Uterus (tissue), 2 donors: Measurements from ENCODE around the gene SCGB2A2.

Experiments used
- POLR2A ChIP-seq, 2 donors: fragments of 450-650 bp; IDR thresholded peaks; one replicate each; pipeline ENCODE4 v1.6.1; 2016; ENCODE audit warnings: antibody characterized with exemption in 2 of 2, mild to moderate bottlenecking in 1 of 2, moderate library complexity in 1 of 2
- TF ChIP-seq, protein P1 (sequence below), 4 experiments: fragments of 200-600 bp in 2 of 4; fragments of 450-650 bp in 2 of 4; sonication (generic) in 2 of 4; IDR thresholded peaks; one replicate each; pipeline ENCODE4 v1.5.1; 2016 to 2019; ENCODE audit warnings: antibody characterized with exemption in 4 of 4, mild to moderate bottlenecking in 2 of 4, moderate library complexity in 1 of 4

- TF ChIP-seq POLR2A (IDR thresholded peaks at IDR 0.05), result no peak
- TF ChIP-seq, protein P1, sequence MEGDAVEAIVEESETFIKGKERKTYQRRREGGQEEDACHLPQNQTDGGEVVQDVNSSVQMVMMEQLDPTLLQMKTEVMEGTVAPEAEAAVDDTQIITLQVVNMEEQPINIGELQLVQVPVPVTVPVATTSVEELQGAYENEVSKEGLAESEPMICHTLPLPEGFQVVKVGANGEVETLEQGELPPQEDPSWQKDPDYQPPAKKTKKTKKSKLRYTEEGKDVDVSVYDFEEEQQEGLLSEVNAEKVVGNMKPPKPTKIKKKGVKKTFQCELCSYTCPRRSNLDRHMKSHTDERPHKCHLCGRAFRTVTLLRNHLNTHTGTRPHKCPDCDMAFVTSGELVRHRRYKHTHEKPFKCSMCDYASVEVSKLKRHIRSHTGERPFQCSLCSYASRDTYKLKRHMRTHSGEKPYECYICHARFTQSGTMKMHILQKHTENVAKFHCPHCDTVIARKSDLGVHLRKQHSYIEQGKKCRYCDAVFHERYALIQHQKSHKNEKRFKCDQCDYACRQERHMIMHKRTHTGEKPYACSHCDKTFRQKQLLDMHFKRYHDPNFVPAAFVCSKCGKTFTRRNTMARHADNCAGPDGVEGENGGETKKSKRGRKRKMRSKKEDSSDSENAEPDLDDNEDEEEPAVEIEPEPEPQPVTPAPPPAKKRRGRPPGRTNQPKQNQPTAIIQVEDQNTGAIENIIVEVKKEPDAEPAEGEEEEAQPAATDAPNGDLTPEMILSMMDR (IDR thresholded peaks at IDR 0.05), result no peak
Observed at GRCh38 chr11:62273789-62274275, 3.9 kb downstream of the SCGB2A2 start.
